Daoy (cell line): ENCODE data around the gene ZMAT2. TPM values are rescaled to one million over a fixed set of nuclear protein-coding genes. Genes with fewer than 3 reads are reported as not detected.
"Not testable (repeated sequence)": the region's sequence is repeated elsewhere in the genome, so short reads cannot be mapped to it uniquely, and the experiment has no call there.

ENCODE experiments used
- DNase-seq: peaks from one replicate; pipeline ENCODE4 v3.0.0-alpha.2; 2015; ENCODE audit warnings: low read depth
- total RNA-seq: library from RNA; depleted of rRNA; stranded (reverse); fragments of >200 nt; shearing (Covaris generic); gene quantifications from 2 replicates; pipeline ENCODE4 v1.2.3, GENCODE V29; 2014; rRNA removed

Gene ZMAT2
- total RNA-seq, 1 experiment from 2014 or later: 84.2 TPM

DNA sequence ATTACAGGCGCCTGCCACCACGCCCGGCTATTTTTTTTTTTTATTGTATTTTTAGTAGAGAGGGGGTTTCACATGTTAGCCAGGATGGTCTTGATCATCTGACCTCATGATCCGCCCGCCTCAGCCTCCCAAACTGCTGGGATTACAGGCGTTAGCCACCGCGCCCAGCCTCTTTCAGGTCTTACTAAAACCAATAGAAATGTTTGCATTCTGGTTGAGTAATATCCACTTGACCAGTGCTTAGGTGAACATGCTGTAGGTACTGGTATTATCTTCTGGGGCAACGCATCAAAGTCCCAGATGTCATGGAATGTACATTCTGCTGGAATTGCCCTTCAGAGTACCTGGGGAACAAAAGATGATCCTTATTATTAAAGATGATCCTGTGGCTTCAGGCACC lies 8.5 kb downstream of the ZMAT2 start:
- DNase-seq: not testable (repeated sequence)

DNA sequence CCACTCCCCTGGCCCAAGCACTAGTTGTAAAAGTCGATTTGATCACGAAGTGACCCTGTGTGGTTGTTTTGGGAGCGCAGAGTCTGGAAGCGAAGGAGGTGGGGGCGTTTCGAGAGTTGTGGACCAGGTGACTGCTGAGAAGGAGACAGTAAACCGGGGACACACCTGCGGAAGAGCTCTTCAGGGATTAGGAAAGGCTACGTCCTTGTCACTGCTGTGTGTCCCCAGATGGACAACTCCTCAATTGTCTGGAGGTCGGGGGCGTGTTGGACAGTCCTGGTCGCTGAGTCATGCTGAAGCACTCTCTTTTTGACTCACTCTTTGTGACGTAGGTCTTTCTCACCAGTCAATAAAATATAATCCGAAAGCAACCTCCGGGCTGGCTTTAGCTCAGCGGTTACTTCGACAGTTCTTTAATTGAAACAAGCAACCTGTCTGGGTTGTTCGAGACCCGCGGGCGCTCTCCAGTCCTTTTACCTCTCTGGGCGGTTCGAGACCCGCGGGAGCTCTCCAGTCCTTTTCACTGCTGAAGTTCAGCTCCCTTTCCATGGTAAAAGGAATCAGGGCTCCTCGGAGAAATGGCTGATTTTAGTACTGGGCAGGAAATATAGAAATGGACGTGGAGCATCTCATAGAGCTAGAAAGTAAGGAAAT lies 10.8 kb downstream of the ZMAT2 start:
- peak; percentile 97 for DNase-seq

DNA sequence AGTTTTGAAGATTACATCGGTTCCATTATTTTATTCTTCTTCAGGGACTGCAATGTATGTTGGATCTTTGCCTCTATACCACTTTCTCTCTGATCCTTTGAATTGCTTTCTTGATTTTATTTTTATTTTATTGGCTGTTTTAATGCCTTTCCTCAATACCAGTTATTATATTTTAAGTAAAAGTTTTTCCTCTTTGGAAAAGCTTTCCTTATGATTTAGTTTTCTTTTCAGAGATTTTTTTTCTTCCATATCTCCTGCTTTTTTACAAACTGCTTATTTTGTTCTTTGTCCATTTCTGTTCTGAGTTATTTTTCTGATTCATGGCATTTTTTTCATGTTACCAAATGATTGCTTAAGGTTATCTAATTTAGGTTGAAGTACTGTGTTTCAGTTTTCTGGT lies 11.5 kb downstream of the ZMAT2 start:
- no peak for DNase-seq

DNA sequence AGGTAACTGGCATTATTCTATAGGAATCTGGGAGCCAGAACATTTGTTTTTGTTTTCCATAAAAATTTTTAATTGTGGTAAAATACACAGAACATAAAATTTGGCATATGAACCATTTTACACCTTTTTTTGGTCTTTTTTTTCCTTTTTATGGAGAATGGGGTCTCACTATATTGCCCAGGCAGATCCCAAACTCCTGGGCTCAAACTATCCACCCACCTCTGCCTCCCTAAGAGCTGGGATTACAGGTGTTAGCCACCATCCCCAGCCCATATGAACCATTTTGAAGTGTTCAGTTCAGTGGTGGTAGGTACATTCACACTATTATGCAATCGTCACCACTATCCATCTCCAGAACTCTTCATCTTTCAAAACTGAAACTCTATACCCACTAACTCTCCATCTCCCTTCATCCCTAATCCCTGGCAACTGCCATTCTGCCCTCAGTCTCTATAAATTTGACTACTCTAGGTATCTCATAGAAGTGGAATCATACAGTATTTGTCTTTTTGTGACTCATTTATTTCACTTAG lies 13.4 kb downstream of the ZMAT2 start:
- DNase-seq: no peak

DNA sequence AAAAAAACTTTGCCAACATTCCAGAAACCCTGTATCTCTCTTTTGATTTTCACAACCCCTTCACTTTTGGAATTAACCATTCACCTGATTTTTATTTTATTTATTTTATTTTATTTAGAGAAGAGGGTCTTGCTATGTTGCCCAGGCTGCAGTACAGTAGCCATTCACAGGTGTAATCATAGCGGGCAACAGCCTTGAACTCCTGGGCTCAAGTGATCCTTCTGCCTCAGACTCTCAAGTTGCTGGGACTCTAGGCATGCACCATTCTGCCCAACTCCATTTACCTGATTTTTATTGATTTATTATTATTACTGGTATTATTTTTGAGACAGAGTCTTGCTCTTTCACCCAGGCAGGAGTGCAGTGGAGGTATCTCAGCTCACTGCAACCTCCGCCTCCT lies 16.0 kb downstream of the ZMAT2 start:
- not testable (repeated sequence) for DNase-seq

DNA sequence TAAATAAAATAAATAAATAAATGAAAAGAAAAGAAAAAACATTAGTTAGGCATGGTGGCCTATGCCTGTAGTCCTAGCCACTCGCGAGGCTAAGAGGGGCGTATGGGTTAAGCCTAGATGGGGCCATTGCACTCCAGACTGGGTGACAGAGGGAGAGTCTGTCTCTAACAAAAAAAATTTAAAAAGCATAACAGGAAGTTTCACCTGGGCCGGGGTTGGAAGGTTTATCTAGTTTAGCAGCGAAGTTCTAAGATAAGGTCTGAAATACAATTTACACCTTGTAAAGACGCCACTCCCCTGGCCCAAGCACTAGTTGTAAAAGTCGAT lies 18.0 kb downstream of the ZMAT2 start:
- no peak for DNase-seq

DNA sequence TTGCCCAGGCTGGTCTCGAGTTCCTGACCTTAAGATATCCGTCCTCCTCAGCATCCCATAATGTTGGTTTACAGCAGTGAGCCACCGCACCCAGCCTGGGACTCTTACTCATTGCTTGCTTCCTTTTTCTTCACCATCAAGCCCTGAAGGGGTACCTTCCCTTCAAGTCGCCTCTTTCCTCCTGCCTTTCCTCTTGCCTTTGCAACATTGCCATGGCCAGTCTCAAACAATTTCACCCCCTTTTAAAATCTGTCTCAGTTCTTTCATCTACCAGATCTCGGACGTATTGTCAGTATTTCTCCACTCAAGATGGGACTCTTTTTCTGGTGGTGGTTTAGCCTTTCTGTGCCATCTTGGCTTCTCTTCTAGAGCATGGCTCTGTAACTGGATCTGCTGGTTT lies 20.5 kb downstream of the ZMAT2 start:
- DNase-seq: peak; percentile 43

DNA sequence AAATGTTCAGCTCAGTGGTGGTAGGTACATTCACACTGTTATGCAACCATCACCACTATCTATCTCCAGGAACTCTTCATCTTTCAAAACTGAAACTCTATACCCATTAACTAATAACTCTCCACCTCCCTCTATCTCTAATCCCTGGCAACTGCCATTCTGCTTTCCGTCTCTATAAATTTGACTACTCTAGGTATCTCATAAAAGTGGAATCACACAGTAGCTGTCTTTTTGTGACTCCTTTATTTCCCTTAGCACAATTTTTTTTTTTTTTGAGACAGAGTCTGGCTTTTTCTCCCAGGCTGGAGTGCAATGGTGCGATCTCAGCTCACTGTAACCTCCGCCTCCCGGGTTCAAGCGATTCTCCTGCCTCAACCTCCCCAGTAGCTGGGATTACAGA lies 21.1 kb downstream of the ZMAT2 start:
- not testable (repeated sequence) for DNase-seq

DNA sequence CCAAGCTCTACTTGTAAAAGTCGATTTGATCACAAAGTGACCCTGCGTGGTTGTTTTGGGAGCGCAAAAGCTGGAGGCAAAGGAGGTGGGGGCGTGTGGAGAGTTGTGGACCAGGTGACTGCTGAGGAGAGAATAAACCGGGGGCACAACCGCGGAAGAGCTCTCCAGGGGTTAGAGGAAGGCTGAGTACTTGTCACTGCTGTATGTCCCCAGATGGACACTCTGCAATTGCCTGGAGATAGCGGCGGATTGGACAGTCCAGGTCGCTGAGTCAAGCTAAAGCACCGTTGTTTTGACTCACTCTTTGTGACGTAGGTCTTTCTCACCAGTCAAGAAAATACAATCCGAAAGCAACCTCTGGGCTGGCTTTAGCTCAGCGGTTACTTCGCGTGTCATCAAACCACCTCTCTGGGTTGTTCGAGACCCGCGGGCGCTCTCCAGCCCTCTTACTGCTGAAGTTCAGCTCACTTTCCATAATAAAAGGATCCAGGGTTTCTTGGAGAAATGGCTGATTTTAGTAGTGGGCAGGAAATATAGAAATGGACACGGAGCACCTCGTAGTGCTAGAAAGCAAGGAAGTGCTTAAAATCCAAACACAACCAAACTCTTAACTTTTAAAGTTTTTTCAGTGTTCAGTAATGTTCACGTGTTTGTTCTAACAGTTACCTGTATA lies 25.7 kb downstream of the ZMAT2 start:
- DNase-seq: peak; percentile 96

DNA sequence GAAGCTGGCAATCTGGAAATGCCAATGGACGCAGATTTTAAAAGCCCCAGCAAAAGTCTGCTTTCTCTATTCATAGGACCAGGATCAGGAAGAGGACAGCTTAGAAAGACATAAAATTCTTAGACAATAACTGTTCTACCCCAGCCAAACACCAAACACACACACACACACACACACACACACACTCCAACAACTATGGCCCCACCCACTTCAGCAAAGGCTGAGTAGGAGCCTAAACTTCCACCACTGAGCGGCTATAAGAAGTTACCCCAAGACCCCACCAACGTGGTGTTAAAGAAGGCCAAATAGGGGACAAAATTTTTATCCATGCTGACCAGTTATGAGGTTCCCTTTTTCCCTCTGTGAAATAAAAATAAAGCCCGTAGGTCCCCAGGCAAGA lies 32.9 kb downstream of the ZMAT2 start:
- no peak for DNase-seq

DNA sequence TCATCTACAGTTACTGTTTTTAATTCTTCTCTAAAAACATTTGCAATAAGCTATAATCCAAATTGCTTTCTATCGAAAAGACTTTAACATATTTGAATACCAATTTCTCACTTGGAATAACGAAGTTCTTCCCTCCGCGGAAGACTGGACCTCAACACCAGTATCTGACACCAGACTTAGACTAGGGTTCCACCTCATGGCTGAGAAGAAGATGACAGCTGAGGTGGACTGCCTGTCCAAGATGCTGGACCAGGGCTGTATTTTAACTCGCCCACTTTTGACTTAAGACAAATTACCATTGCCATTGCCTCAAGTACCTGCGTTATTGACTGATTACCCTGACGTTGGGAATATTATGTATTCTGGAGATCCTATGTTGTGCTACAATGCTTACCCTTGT lies 34.1 kb downstream of the ZMAT2 start:
- DNase-seq: no peak

DNA sequence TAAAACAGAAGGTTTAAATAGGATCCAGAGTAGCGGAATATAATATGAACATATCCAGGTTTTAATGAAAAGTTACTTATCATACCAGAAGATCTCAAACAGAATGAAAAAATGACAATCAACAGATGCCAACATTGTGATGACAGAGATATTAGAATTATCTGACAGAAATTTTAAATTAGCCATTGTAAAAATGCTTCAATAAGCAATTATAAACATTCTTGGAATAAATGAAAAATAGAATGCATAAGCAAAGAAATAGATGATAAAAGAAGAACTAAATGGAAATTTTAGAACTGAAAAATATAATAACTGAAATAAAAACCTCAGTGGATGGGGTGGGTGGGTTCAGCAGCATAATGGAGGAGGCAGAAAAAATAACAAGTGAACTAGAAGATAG lies 37.2 kb downstream of the ZMAT2 start:
- no peak for DNase-seq

DNA sequence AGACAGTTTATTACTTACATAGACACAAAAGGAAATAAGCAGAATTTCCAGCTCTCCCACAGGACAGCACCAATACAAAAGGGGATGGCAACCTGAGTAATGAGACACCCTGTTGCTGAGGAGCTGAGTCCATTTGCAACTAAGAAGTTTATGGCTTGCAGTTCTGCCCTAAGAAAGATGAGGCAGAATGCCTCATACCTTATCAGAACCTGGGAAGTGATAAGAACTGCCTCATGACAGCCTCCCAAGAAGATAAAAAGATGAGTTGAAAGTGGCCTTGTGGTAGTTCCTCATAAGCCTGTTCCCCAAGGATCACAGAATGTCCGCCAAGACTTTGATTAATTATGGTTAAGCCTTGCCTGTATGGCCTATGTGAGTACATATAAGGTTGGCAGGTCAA lies 41.7 kb downstream of the ZMAT2 start:
- DNase-seq: no peak

DNA sequence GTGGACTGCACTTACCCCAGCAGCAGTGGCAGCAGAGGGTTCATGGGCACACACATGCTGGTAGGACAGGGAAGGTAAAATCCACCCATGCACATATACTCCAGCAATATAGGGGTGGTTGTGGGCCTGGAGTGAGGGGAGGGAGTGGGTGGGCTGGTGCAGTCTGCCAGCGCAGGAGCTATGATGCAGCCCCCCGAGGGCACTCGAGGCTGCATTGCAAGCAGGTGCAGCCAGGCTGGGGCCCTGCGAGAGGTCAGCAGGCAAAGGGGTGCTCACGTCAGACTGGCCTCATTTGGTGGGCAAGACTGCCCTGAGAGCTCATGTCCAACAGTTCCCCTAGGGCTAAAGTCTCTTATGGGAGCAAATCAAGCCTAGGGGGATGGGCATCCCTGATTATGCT lies 53.3 kb downstream of the ZMAT2 start:
- no peak for DNase-seq

Other genes with a start within 250 kb of the ZMAT2 start
- not detected in 2 replicates for gene EIF4EBP3, start 152.8 kb upstream of the ZMAT2 start, total RNA-seq
- gene SRA1, start 143.0 kb upstream of the ZMAT2 start, total RNA-seq: 59.0 and 60.4 TPM in 2 replicates
- gene APBB3, start 135.8 kb upstream of the ZMAT2 start, total RNA-seq: 10.7 and 15.9 TPM in 2 replicates
- gene SLC35A4, start 135.6 kb upstream of the ZMAT2 start, total RNA-seq: 17.8 and 23.5 TPM in 2 replicates
- gene CD14, start 67.3 kb upstream of the ZMAT2 start, total RNA-seq: 0.11 TPM in 1 of 2 replicates, not detected in the other
- 19.1 and 38.7 TPM in 2 replicates for gene TMCO6, start 61.0 kb upstream of the ZMAT2 start, total RNA-seq
- 64.1 and 70.2 TPM in 2 replicates for gene NDUFA2, start 52.8 kb upstream of the ZMAT2 start, total RNA-seq
- 138 and 190 TPM in 2 replicates for gene IK, start 52.6 kb upstream of the ZMAT2 start, total RNA-seq
- 16.8 and 22.5 TPM in 2 replicates for gene WDR55, start 35.5 kb upstream of the ZMAT2 start, total RNA-seq
- gene DND1, start 26.9 kb upstream of the ZMAT2 start, total RNA-seq: 0.69 and 1.4 TPM in 2 replicates
- gene HARS1, start 9.1 kb upstream of the ZMAT2 start, total RNA-seq: 114 and 126 TPM in 2 replicates
- 65.1 and 68.8 TPM in 2 replicates for gene HARS2, start 9.0 kb upstream of the ZMAT2 start, total RNA-seq
- gene PCDHA1, start 85.7 kb downstream of the ZMAT2 start, total RNA-seq: 0.42 and 1.2 TPM in 2 replicates
- gene PCDHA2, start 94.4 kb downstream of the ZMAT2 start, total RNA-seq: 0.29 TPM in 1 of 2 replicates, not detected in the other
- 0.12 and 0.34 TPM in 2 replicates for gene PCDHA3, start 100.6 kb downstream of the ZMAT2 start, total RNA-seq
- gene PCDHA4, start 106.6 kb downstream of the ZMAT2 start, total RNA-seq: 1.0 and 3.0 TPM in 2 replicates
- gene PCDHA5, start 121.2 kb downstream of the ZMAT2 start, total RNA-seq: 0.39 and 0.69 TPM in 2 replicates
- 5.4 and 7.0 TPM in 2 replicates for gene PCDHA6, start 127.5 kb downstream of the ZMAT2 start, total RNA-seq
- 0.71 and 0.97 TPM in 2 replicates for gene PCDHA7, start 133.8 kb downstream of the ZMAT2 start, total RNA-seq
- gene PCDHA8, start 140.7 kb downstream of the ZMAT2 start, total RNA-seq: 0.06 TPM in 1 of 2 replicates, not detected in the other
- 0.11 and 0.51 TPM in 2 replicates for gene PCDHA9, start 147.9 kb downstream of the ZMAT2 start, total RNA-seq
- 0.68 and 3.3 TPM in 2 replicates for gene PCDHA10, start 155.4 kb downstream of the ZMAT2 start, total RNA-seq
- 1.9 and 2.0 TPM in 2 replicates for gene PCDHA11, start 168.5 kb downstream of the ZMAT2 start, total RNA-seq
- gene PCDHA12, start 174.9 kb downstream of the ZMAT2 start, total RNA-seq: 0.69 and 1.5 TPM in 2 replicates
- 0.17 and 0.71 TPM in 2 replicates for gene PCDHA13, start 181.7 kb downstream of the ZMAT2 start, total RNA-seq
- 1.6 and 3.1 TPM in 2 replicates for gene PCDHAC1, start 225.9 kb downstream of the ZMAT2 start, total RNA-seq